Ramos (cell line): Measurements from ENCODE around the gene SHROOM3.

Experiments used
- in situ Hi-C: fragments of 300-500 bp; cut with MboI; formaldehyde crosslinking; loops from one replicate; pipeline ENCODE4 v1.14.3; 2022; ENCODE audit warnings: low sequenced_read_pairs; ENCODE audit not compliant: unreplicated experiment

Gene SHROOM3

GRCh38 chr4:76533314-76533713, 98.3 kb downstream of the SHROOM3 start:
- in situ Hi-C loops, result no loop called here

GRCh38 chr4:76535603-76536372, 100.8 kb downstream of the SHROOM3 start:
- in situ Hi-C loops, result no loop called here

- in situ Hi-C loops, result no loop called here
Observed at GRCh38 chr4:76536373-76536689, 101.3 kb downstream of the SHROOM3 start.

- in situ Hi-C loops, result no loop called here
Observed at GRCh38 chr4:76538296-76538695, 103.3 kb downstream of the SHROOM3 start.

- in situ Hi-C loops, result no loop called here
Observed at GRCh38 chr4:76539979-76540378, 105.0 kb downstream of the SHROOM3 start.

DNA sequence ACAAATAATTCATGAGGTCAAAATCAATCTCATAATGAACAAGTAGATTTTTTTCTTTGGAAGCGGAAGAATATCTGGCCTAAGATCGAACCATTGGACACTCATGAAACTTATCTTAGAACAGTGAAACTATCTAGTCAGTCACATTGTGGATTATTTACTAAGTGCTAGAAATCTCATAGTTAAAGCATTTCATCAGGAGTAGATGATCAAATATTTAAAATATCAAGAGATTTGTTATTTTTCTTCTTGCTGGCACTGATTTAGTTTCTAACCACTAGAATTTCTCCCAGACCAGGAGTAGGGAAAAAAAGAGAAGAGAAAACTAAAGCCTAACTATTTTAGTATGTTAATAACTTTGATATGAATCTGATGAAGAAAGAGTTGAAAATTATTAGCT, 105.5 kb downstream of the SHROOM3 start:
- in situ Hi-C loops, result no loop called here

DNA sequence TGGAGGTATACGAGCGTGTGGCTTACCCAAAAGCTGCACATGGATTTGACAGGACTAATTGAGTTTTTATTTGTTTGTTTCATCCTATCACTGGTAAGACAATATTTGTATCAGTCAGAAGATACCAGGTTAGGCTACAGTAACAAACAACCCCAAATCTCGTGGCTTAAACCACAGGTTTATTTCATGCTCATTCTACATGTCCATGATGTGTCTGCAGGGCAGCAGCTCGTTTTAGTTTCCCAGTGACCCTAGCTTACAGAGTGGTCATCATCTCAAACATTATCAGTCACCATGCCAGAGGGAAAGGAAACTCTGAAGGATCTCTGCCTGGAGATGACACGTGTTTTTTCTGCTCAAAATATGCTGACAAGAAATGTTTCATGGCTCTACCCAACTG, 108.3 kb downstream of the SHROOM3 start:
- in situ Hi-C loops, result no loop called here

- in situ Hi-C loops, result no loop called here
Observed at GRCh38 chr4:76544725-76545124, 109.7 kb downstream of the SHROOM3 start.

- in situ Hi-C loops, result no loop called here
Observed at GRCh38 chr4:76545226-76545884, 110.3 kb downstream of the SHROOM3 start.

DNA sequence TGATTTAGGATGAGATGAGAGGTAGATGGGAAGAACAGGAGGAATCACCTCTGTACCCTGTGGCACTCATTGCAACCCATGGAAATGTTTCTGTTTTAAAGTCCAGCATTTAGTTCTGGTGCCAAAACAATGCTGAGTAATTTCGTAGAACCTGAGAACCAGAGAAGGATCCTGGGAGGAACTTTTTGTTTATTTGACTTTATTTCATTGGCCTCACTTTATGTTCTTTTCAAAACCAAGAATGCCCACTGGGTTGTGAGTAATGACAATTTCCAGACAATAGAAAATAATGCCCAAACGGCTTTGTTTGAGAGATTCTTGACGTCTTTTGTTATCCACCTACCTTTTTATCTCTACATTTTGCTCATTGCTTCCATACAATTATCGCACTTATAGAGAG, 111.3 kb downstream of the SHROOM3 start:
- in situ Hi-C loops, result no loop called here

- in situ Hi-C loops, result no loop called here
Observed at GRCh38 chr4:76546759-76547742, 112.0 kb downstream of the SHROOM3 start.

DNA sequence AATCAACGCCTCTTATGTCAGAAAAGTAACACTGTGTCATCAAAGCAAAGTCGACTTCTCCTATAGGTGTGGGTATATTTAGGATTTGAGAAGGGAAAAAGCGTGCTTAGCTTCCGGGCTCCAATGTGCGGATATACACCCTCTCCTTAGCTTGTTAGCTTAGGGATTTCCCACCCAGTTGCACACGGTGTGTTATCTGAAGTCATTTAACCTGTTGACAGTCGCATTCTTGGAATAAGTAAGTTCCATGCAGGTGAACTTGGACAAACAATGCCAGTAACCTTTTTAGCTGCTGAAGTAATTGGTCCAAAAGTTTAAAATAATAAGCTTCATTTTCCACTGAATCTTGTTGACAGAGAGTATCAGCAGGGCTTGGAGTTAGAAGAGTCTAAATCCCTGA, 113.7 kb downstream of the SHROOM3 start:
- in situ Hi-C loops, result no loop called here

GRCh38 chr4:76549765-76550164, 114.7 kb downstream of the SHROOM3 start:
- in situ Hi-C loops, result no loop called here

GRCh38 chr4:76550966-76551780, 116.1 kb downstream of the SHROOM3 start:
- in situ Hi-C loops, result no loop called here

DNA sequence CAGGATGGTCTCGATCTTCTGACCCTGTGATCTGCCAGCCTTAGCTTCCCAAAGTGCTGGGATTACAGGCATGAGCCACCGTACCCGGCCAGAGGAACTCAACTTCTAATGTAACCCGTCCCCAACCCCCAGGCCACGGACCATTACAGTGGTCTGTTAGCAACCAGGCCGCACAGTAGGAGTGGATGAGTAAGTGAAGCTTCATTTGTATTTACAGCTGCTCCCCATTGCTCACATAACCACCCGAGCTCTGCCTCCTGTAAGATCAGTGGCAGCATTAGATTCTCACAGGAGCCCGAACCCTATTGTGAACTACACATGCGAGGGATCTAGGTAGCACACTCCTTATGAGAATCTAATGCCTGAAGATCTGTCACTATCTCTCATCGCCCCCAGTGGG, 119.6 kb downstream of the SHROOM3 start:
- in situ Hi-C loops, result no loop called here

DNA sequence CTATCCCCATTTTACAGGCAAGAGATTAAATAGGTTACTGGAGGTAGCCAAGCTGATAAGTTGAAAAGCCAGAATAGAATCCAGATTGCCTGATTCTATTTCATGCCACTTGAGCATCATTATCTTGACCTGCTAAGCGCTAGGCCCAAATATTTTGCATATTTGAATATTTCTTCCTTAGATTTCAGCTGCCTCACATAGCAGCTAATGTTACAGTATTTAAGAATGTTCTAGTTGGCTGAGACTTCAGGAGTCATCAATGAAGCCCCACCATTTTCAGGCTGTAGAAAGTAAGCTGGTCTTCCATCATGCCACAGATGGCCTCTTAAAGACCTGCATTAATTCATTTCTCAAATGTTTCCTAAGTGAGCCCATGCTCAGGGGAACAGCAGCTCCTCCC, 121.4 kb downstream of the SHROOM3 start:
- in situ Hi-C loops, result no loop called here

- in situ Hi-C loops, result no loop called here
Observed at GRCh38 chr4:76558396-76559235, 123.6 kb downstream of the SHROOM3 start.

DNA sequence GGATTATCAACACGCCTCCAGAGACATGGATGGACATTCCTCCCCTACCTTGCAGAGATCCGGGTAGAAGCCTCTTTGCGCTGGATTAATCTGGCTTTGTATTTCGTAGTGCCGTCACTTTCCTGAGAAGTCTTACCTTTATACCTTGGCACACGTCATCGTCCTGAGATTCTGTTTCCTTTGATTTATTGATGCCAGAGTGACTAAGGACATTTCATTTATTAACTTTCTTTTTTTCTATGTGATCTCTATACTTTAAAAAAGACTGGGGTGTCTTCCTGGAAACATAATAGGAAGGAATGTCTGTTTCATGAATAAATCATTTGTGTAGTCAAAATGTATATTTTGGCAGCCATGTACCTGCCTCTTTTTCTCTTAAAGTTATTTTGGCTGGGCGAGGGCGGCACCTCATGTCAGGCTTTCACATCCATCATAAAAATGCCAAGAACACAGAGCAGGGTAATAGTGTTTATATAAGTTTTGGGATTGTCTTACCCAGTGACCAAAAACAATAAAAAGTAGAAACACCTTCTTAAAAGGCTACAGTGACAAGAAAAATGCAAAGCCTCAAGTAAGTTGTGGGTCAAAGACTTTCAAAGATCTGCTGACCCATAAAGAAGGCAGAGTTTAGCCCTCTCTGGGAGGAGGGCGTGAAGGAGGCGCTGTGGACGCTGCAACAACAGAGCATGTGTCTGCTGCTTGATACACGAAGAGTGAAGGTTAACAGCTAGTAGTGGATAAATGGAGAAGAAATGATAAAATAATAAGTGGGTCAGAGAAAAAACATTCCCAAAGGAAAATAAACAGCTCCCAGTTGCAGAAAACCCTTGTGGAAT, 124.4 kb downstream of the SHROOM3 start:
- in situ Hi-C loops, result no loop called here
